Measurements from ENCODE around the gene HOXA13. TPM values are rescaled to one million over a fixed set of nuclear protein-coding genes. Genes with fewer than 3 reads are reported as not detected.

HOXA13 gene
- polyA plus RNA-seq, 1 of the 3 experiments (the other 2 are of a cell fraction), result not detected

- Histone ChIP-seq H3K9me2 (no peaks in the 10 kb centered on the region), H3K27ac (ENCODE audit: low read depth in 2 of 2, low read length in 1 of 2) (no peak within 1 kb of the TSS), H2AFZ (ENCODE audit: low read depth) (no peak within 1 kb of the TSS), H3K4me3 (ENCODE audit: low read depth in 2 of 2, low read length in 1 of 2) (no peak within 1 kb of the TSS; a peak in 1 of 4 replicates), H4K20me1 (ENCODE audit: insufficient read depth) (peaks cover 6% of the 10 kb centered on the region; the same call in 1 of the 2 replicates), H3F3A (replicated peaks; ENCODE audit: insufficient read depth) (no peaks in the 10 kb centered on the region), H3K4me2 (peak within 1 kb of the TSS; percentile 47; the same call in 1 of the 2 replicates), H3K27me3 (ENCODE audit: insufficient read depth) (peaks cover 100% of the 10 kb centered on the region), H3K36me3 (replicated peaks in 1 of 2; ENCODE audit: control insufficient read depth in 1 of 2, insufficient read depth in 2 of 2, low read length in 1 of 2) (no peaks in the 10 kb centered on the region), H3K79me2 (ENCODE audit: insufficient read depth) (no peaks in the 10 kb centered on the region), H3K9me3 (no peaks in the 10 kb centered on the region), H3K4me1 (ENCODE audit: control insufficient read depth in 1 of 2, insufficient read depth in 2 of 2, low read depth in 1 of 2, low read length in 1 of 2) (peaks cover 0 to 9% of the 10 kb centered on the region in 2 experiments; a peak in 1 of 4 replicates), H3K9ac (no peak within 1 kb of the TSS)
- CTCF ChIA-PET, result interaction anchor here (0.6 to 10.9 kb wide), 22 partner anchors 7 to 1259 kb away, joined by 3 to 270 read pairs (median 6); partner anchors contain the start of genes HOXA10, HOXA4, HOXA5 and HOXA7
- WGBS (ENCODE audit: low lambda C conversion rate), result 17% methylated on average over 46 of the region's 53 CpGs
- POLR2A ChIA-PET, result no interaction called here
- TF ChIP-seq RXRA (IDR thresholded peaks at IDR 0.05; ENCODE audit: borderline replicate concordance, low read depth), result no peak
- TF ChIP-seq, protein P1, sequence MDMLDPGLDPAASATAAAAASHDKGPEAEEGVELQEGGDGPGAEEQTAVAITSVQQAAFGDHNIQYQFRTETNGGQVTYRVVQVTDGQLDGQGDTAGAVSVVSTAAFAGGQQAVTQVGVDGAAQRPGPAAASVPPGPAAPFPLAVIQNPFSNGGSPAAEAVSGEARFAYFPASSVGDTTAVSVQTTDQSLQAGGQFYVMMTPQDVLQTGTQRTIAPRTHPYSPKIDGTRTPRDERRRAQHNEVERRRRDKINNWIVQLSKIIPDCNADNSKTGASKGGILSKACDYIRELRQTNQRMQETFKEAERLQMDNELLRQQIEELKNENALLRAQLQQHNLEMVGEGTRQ (IDR thresholded peaks at IDR 0.05; ENCODE audit: borderline replicate concordance, low read depth, low read length), result no peak
- TF ChIP-seq, protein P2, sequence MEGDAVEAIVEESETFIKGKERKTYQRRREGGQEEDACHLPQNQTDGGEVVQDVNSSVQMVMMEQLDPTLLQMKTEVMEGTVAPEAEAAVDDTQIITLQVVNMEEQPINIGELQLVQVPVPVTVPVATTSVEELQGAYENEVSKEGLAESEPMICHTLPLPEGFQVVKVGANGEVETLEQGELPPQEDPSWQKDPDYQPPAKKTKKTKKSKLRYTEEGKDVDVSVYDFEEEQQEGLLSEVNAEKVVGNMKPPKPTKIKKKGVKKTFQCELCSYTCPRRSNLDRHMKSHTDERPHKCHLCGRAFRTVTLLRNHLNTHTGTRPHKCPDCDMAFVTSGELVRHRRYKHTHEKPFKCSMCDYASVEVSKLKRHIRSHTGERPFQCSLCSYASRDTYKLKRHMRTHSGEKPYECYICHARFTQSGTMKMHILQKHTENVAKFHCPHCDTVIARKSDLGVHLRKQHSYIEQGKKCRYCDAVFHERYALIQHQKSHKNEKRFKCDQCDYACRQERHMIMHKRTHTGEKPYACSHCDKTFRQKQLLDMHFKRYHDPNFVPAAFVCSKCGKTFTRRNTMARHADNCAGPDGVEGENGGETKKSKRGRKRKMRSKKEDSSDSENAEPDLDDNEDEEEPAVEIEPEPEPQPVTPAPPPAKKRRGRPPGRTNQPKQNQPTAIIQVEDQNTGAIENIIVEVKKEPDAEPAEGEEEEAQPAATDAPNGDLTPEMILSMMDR (IDR thresholded peaks at IDR 0.05), result no peak
- TF ChIP-seq EZH2phosphoT487 (IDR thresholded peaks at IDR 0.05; ENCODE audit: borderline replicate concordance, low read depth), result peak; percentile 85; the same call in 1 of the 2 replicates
- TF ChIP-seq NFIC (IDR thresholded peaks at IDR 0.05; ENCODE audit: borderline replicate concordance), result no peak
- TF ChIP-seq USF1 (IDR thresholded peaks at IDR 0.05; ENCODE audit: borderline replicate concordance, low read depth), result peak; percentile 25; the same call in 1 of the 2 replicates
- TF ChIP-seq RFX5 (IDR thresholded peaks at IDR 0.05; ENCODE audit: low read length), result no peak
- no peak for TF ChIP-seq MXI1 (IDR thresholded peaks at IDR 0.05; ENCODE audit: low read depth, low read length)
- TF ChIP-seq NRF1 (IDR thresholded peaks at IDR 0.05; ENCODE audit: low read depth, low read length), result no peak
- no peak for TF ChIP-seq RCOR1 (IDR thresholded peaks at IDR 0.05; ENCODE audit: low read length)
- DNase-seq, result peak; percentile 54
Measured at GRCh38 chr7:27151931-27152815, 47.7 kb downstream of the HOXA13 start, which contains the start of gene HOXA3. TSS of gene HOXA3 (minus strand) at chr7:27152583. CDS start at chr7:27110640, 41,943 bp downstream.

Data from SK-N-SH (cell line).